ENCODE measurements around the gene GSTO2.

- TF ChIP-seq CTCF (IDR thresholded peaks at IDR 0.05 in 8 of 11, conservative IDR thresholded peaks at IDR 0.05 in 3 of 11) (no peak), POLR2A (IDR thresholded peaks at IDR 0.05) (no peak), POLR2AphosphoS5 (IDR thresholded peaks at IDR 0.05) (peak in 2 of 3 donors; percentile 59 to 72)
Observed at GRCh38 chr10:104322416-104322782, 53.4 kb downstream of the GSTO2 start.
